ENCODE results near the gene TXNDC2.

TXNDC2 gene

GRCh38 chr18:9876212-9876866, 9.4 kb upstream of the TXNDC2 start:
- no peak overlapping the region for H3K27ac ChIP-seq
- no peak for TF ChIP-seq CTCF (conservative IDR thresholded peaks at IDR 0.05)
- no peak for TF ChIP-seq ZFX (IDR thresholded peaks at IDR 0.05)

GRCh38 chr18:9876867-9877654, 8.7 kb upstream of the TXNDC2 start:
- TF ChIP-seq CTCF (conservative IDR thresholded peaks at IDR 0.05) (no peak), ZFX (IDR thresholded peaks at IDR 0.05) (no peak)
- no peak overlapping the region for H3K27ac ChIP-seq

GRCh38 chr18:9877655-9878014, 8.1 kb upstream of the TXNDC2 start:
- no peak overlapping the region for H3K27ac ChIP-seq
- TF ChIP-seq ZFX (IDR thresholded peaks at IDR 0.05) (no peak), CTCF (conservative IDR thresholded peaks at IDR 0.05) (no peak)

- H3K27ac ChIP-seq = no peak overlapping the region
- no peak for TF ChIP-seq ZFX (IDR thresholded peaks at IDR 0.05)
- TF ChIP-seq CTCF (conservative IDR thresholded peaks at IDR 0.05) = no peak
Observed at GRCh38 chr18:9878095-9878494, 7.7 kb upstream of the TXNDC2 start.

GRCh38 chr18:9878783-9879242, 7.0 kb upstream of the TXNDC2 start:
- H3K27ac ChIP-seq = no peak overlapping the region
- TF ChIP-seq CTCF (conservative IDR thresholded peaks at IDR 0.05) (no peak), ZFX (IDR thresholded peaks at IDR 0.05) (no peak)

- H3K27ac ChIP-seq = no peak overlapping the region
Observed at GRCh38 chr18:9884090-9884489, 1.7 kb upstream of the TXNDC2 start.

More at GRCh38 chr18:9884090-9884489, 1.7 kb upstream of the TXNDC2 start:
- TF ChIP-seq ZFX (IDR thresholded peaks at IDR 0.05) = no peak
- no peak for TF ChIP-seq CTCF (conservative IDR thresholded peaks at IDR 0.05)

Measured in C4-2B (cell line).